ENCODE results near the gene PMFBP1.

GRCh38 chr16:72172105-72173034 is at the start of gene PMFBP1:
- TF ChIP-seq, protein P1, sequence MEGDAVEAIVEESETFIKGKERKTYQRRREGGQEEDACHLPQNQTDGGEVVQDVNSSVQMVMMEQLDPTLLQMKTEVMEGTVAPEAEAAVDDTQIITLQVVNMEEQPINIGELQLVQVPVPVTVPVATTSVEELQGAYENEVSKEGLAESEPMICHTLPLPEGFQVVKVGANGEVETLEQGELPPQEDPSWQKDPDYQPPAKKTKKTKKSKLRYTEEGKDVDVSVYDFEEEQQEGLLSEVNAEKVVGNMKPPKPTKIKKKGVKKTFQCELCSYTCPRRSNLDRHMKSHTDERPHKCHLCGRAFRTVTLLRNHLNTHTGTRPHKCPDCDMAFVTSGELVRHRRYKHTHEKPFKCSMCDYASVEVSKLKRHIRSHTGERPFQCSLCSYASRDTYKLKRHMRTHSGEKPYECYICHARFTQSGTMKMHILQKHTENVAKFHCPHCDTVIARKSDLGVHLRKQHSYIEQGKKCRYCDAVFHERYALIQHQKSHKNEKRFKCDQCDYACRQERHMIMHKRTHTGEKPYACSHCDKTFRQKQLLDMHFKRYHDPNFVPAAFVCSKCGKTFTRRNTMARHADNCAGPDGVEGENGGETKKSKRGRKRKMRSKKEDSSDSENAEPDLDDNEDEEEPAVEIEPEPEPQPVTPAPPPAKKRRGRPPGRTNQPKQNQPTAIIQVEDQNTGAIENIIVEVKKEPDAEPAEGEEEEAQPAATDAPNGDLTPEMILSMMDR (IDR thresholded peaks at IDR 0.05 in 8 of 11, conservative IDR thresholded peaks at IDR 0.05 in 3 of 11) = no peak
- TF ChIP-seq POLR2AphosphoS5 (IDR thresholded peaks at IDR 0.05) = no peak

Measured in spleen (tissue), 7 donors.